OCI-LY3 (cell line): Measurements from ENCODE around the gene GGTA1.

Experiments used
- H2AFZ ChIP-seq: fragments of 200-600, 300-600 bp; shearing (Covaris generic); 2 replicates; pipeline ENCODE4 v1.6.0; 2014; ENCODE audit warnings: antibody characterized with exemption, low read depth, low read length
- H3K27ac ChIP-seq: fragments of 200-600, 300-600 bp; sonication (generic); 2 replicates; pipeline ENCODE4 v1.5.1; 2014; ENCODE audit warnings: mild to moderate bottlenecking, low read length, moderate library complexity, mixed read lengths
- H3K27me3 ChIP-seq: fragments of 200-600, 300-600 bp; sonication (generic); 2 replicates; pipeline ENCODE4 v1.6.1; 2014; ENCODE audit warnings: low read depth, low read length, mixed read lengths
- H3K36me3 ChIP-seq: fragments of 200-600, 300-600 bp; sonication (generic); replicated peaks from 2 replicates; pipeline ENCODE3; 2014; ENCODE audit warnings: low read depth, low read length, mixed read lengths
- H3K4me1 ChIP-seq: fragments of 300-600, 200-600 bp; sonication (generic); 2 replicates; pipeline ENCODE4 v1.6.1; 2014; ENCODE audit warnings: low read length, mixed read lengths
- H3K4me2 ChIP-seq: fragments of 200-600, 300-600 bp; sonication (generic); 2 replicates; pipeline ENCODE4 v1.6.1; 2014; ENCODE audit warnings: low read length, mixed read lengths
- H3K4me3 ChIP-seq: fragments of 300-600, 200-600 bp; sonication (generic); 2 replicates; pipeline ENCODE4 v1.5.1; 2014; ENCODE audit warnings: antibody characterized with exemption, mild to moderate bottlenecking, low read length, moderate library complexity
- H3K79me2 ChIP-seq: fragments of 300-600, 200-600 bp; shearing (Covaris generic); 2 replicates; pipeline ENCODE4 v1.6.1; 2014; ENCODE audit warnings: mild to moderate bottlenecking, low read length, mixed read lengths
- H3K9ac ChIP-seq: fragments of 300-600, 200-600 bp; shearing (Covaris generic); 2 replicates; pipeline ENCODE4 v1.6.0; 2014; ENCODE audit warnings: mild to moderate bottlenecking, low read length, moderate library complexity
- H3K9me3 ChIP-seq: fragments of 200-600, 300-600 bp; shearing (Covaris generic); 2 replicates; pipeline ENCODE4 v1.6.1; 2014; ENCODE audit warnings: low read length, mixed read lengths; ENCODE audit not compliant: insufficient read depth
- H4K20me1 ChIP-seq: fragments of 200-600, 300-600 bp; sonication (generic); 2 replicates; pipeline ENCODE4 v1.6.1; 2016; ENCODE audit warnings: low read length, mixed read lengths; ENCODE audit not compliant: insufficient read depth
- EZH2phosphoT487 ChIP-seq: fragments of 200-600 bp; shearing (Covaris generic); IDR thresholded peaks from 2 replicates; pipeline ENCODE4 v1.6.1; 2018; ENCODE audit warnings: antibody characterized with exemption, mixed run types, low read depth
- TF ChIP-seq, protein P1 (sequence below): fragments of 200-600, 300-600 bp; sonication (generic); IDR thresholded peaks from 2 replicates; pipeline ENCODE4 v1.5.1; 2014; ENCODE audit warnings: antibody characterized with exemption, low read length, low read depth

Gene GGTA1

DNA sequence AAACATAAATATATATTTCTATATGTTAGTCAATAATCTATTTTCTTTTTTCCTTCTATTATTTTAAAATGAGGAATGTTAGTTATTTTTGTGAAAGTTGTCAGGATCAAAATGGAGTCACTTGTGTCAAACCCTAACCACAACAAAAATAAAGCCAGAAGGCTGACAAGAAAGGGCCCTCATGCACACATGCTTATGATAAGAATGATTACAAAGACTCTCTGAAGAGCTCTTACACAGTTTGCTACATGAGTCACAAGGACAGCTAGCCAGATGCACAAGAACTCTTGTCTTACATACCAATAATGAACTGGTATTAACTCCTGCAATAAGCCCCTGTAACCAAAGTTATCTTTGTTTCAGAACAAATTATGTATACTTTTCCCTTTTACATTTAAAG is 64.7 kb downstream of the GGTA1 start:
- TF ChIP-seq EZH2phosphoT487 = no peak
- TF ChIP-seq, protein P1, sequence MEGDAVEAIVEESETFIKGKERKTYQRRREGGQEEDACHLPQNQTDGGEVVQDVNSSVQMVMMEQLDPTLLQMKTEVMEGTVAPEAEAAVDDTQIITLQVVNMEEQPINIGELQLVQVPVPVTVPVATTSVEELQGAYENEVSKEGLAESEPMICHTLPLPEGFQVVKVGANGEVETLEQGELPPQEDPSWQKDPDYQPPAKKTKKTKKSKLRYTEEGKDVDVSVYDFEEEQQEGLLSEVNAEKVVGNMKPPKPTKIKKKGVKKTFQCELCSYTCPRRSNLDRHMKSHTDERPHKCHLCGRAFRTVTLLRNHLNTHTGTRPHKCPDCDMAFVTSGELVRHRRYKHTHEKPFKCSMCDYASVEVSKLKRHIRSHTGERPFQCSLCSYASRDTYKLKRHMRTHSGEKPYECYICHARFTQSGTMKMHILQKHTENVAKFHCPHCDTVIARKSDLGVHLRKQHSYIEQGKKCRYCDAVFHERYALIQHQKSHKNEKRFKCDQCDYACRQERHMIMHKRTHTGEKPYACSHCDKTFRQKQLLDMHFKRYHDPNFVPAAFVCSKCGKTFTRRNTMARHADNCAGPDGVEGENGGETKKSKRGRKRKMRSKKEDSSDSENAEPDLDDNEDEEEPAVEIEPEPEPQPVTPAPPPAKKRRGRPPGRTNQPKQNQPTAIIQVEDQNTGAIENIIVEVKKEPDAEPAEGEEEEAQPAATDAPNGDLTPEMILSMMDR = no peak
- peaks cover 11% of the 10 kb centered on the region; the same call in 1 of the 2 replicates for H3K27me3 ChIP-seq
- H3K9ac ChIP-seq = no peak overlapping the region
- H3K79me2 ChIP-seq = no peaks in the 10 kb centered on the region
- no peaks in the 10 kb centered on the region for H3K36me3 ChIP-seq
- no peak overlapping the region for H3K27ac ChIP-seq
- no peak overlapping the region for H2AFZ ChIP-seq
- H3K4me3 ChIP-seq = no peak overlapping the region
- no peaks in the 10 kb centered on the region for H3K4me1 ChIP-seq
- no peaks in the 10 kb centered on the region for H3K9me3 ChIP-seq
- H4K20me1 ChIP-seq = no peaks in the 10 kb centered on the region
- H3K4me2 ChIP-seq = no peak overlapping the region

DNA sequence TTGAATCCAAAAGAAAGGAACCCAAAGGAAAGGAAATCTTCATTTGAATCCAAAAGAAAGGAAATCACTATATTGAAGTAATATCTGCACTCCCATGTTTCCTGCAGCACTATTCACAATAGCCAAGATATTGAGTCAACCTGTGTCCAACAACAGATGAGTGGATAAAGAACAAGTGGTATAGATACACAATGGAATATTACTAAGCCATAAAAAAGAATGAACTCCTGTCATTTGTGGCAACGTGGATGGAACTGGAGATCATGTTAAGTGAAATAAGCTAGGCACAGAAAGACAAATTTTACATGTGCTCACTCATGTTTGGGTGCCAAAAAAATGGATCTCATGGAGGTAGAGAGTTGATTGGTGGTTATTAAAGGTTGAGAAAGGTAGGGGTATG is 71.7 kb downstream of the GGTA1 start:
- H3K4me2 ChIP-seq = no peak overlapping the region
- no peaks in the 10 kb centered on the region for H3K79me2 ChIP-seq
- peaks cover 3% of the 10 kb centered on the region for H3K36me3 ChIP-seq
- H3K4me3 ChIP-seq = no peak overlapping the region
- peaks cover 9% of the 10 kb centered on the region; the same call in 1 of the 2 replicates for H3K9me3 ChIP-seq
- H3K4me1 ChIP-seq = peaks cover 27% of the 10 kb centered on the region
- H3K27ac ChIP-seq = no peak overlapping the region
- H2AFZ ChIP-seq = no peak overlapping the region
- H3K27me3 ChIP-seq = no peaks in the 10 kb centered on the region
- no peaks in the 10 kb centered on the region for H4K20me1 ChIP-seq
- no peak overlapping the region for H3K9ac ChIP-seq
- TF ChIP-seq, protein P1 = no peak
- TF ChIP-seq EZH2phosphoT487 = no peak

DNA sequence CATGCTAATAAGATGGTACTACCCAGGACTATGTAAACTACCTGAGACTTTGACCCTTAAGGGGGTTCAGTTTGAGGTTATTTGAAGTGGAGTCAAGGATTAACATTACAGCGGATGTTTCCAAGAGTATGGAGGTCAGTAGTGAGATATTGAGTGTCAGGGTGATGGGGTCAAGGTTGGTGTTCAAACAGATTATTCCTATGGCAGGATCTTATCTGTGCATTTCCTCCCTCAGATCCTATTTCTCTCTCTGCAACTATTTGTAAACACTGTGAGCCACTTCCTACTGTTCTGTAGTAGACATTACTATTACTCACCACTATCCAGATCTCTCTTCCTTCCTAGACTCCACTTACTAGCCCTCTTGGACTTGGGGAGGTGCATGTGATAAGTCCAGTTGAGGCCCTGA is 75.6 kb downstream of the GGTA1 start:
- Histone ChIP-seq H3K4me1 (peaks cover 27% of the 10 kb centered on the region), H3K79me2 (no peaks in the 10 kb centered on the region), H2AFZ (no peak overlapping the region), H3K4me2 (no peak overlapping the region), H3K4me3 (no peak overlapping the region), H3K9me3 (peaks cover 9% of the 10 kb centered on the region; the same call in 1 of the 2 replicates), H3K9ac (no peak overlapping the region), H4K20me1 (no peaks in the 10 kb centered on the region), H3K27ac (peak overlapping the region; percentile 84; the same call in 1 of the 2 replicates), H3K36me3 (peaks cover 3% of the 10 kb centered on the region), H3K27me3 (no peaks in the 10 kb centered on the region)
- TF ChIP-seq, protein P1 = no peak
- TF ChIP-seq EZH2phosphoT487 = no peak

DNA sequence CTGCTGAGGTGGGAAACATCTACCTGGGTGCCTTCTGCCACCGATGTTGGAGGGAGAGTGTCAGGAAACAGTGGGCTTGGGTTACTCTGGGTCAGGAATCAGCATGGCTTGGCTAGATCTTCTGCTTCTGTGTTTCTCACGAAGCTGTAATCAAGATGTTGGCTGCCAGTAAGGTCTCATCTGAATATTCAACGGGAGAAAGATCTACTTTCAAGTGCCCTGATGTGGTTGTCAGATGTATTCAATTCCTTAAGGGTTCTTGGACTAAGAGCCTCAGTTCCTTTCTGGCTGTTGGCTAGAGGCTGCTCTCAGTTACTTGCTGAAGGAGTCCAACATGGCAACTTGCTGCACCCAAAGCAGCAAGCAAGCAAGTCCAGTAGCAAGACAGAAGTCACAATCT is 87.7 kb downstream of the GGTA1 start:
- no peak overlapping the region for H2AFZ ChIP-seq
- no peaks in the 10 kb centered on the region for H3K36me3 ChIP-seq
- H3K79me2 ChIP-seq = no peaks in the 10 kb centered on the region
- no peaks in the 10 kb centered on the region for H4K20me1 ChIP-seq
- no peaks in the 10 kb centered on the region for H3K9me3 ChIP-seq
- no peak overlapping the region for H3K4me3 ChIP-seq
- TF ChIP-seq EZH2phosphoT487 = no peak
- TF ChIP-seq, protein P1 = no peak
- H3K27ac ChIP-seq = no peak overlapping the region
- no peaks in the 10 kb centered on the region for H3K4me1 ChIP-seq
- H3K9ac ChIP-seq = no peak overlapping the region
- H3K27me3 ChIP-seq = no peaks in the 10 kb centered on the region
- H3K4me2 ChIP-seq = no peak overlapping the region
